ENCODE data around the gene GAREM1.

The GAREM1 gene

GRCh38 chr18:32425466-32425865 is 45.2 kb downstream of the GAREM1 start:
- no peak for DNase-seq (ENCODE audit: low read depth, low spot score)

- no peak for DNase-seq (ENCODE audit: low read depth, low spot score)
Observed at GRCh38 chr18:32424696-32425095, 46.0 kb downstream of the GAREM1 start.

- no peak for DNase-seq (ENCODE audit: low read depth, low spot score)
Observed at GRCh38 chr18:32422978-32423740, 47.5 kb downstream of the GAREM1 start.

GRCh38 chr18:32422201-32422600 is 48.5 kb downstream of the GAREM1 start:
- DNase-seq (ENCODE audit: low read depth, low spot score) = no peak

GRCh38 chr18:32420084-32420750 is 50.5 kb downstream of the GAREM1 start:
- DNase-seq (ENCODE audit: low read depth, low spot score) = no peak

- DNase-seq (ENCODE audit: low read depth, low spot score) = no peak
Observed at GRCh38 chr18:32418148-32418547, 52.5 kb downstream of the GAREM1 start.

- no peak for DNase-seq (ENCODE audit: low read depth, low spot score)
Observed at GRCh38 chr18:32405588-32405987, 65.1 kb downstream of the GAREM1 start.

- DNase-seq (ENCODE audit: low read depth, low spot score) = no peak
Observed at GRCh38 chr18:32401621-32402020, 69.1 kb downstream of the GAREM1 start.

- no peak for DNase-seq (ENCODE audit: low read depth, low spot score)
Observed at GRCh38 chr18:32393407-32393806, 77.3 kb downstream of the GAREM1 start.

GRCh38 chr18:32391126-32391525 is 79.6 kb downstream of the GAREM1 start:
- DNase-seq (ENCODE audit: low read depth, low spot score) = no peak

- no peak for DNase-seq (ENCODE audit: low read depth, low spot score)
Observed at GRCh38 chr18:32389858-32390257, 80.8 kb downstream of the GAREM1 start.

- no peak for DNase-seq (ENCODE audit: low read depth, low spot score)
Observed at GRCh38 chr18:32389191-32389590, 81.5 kb downstream of the GAREM1 start.

GRCh38 chr18:32386471-32386870 is 84.2 kb downstream of the GAREM1 start:
- no peak for DNase-seq (ENCODE audit: low read depth, low spot score)

GRCh38 chr18:32383050-32383819 is 87.4 kb downstream of the GAREM1 start:
- DNase-seq (ENCODE audit: low read depth, low spot score) = peak; percentile 67

- DNase-seq (ENCODE audit: low read depth, low spot score) = no peak
Observed at GRCh38 chr18:32381761-32382160, 88.9 kb downstream of the GAREM1 start.

- DNase-seq (ENCODE audit: low read depth, low spot score) = no peak
Observed at GRCh38 chr18:32380559-32380958, 90.1 kb downstream of the GAREM1 start.

GRCh38 chr18:32379891-32380290 is 90.8 kb downstream of the GAREM1 start:
- no peak for DNase-seq (ENCODE audit: low read depth, low spot score)

- DNase-seq (ENCODE audit: low read depth, low spot score) = no peak
Observed at GRCh38 chr18:32378705-32379104, 92.0 kb downstream of the GAREM1 start.

GRCh38 chr18:32373995-32374394 is 96.7 kb downstream of the GAREM1 start:
- DNase-seq (ENCODE audit: low read depth, low spot score) = no peak

- DNase-seq (ENCODE audit: low read depth, low spot score) = no peak
Observed at GRCh38 chr18:32373505-32373904, 97.2 kb downstream of the GAREM1 start.

- no peak for DNase-seq (ENCODE audit: low read depth, low spot score)
Observed at GRCh38 chr18:32372381-32373061, 98.2 kb downstream of the GAREM1 start.

- no peak for DNase-seq (ENCODE audit: low read depth, low spot score)
Observed at GRCh38 chr18:32372047-32372380, 98.7 kb downstream of the GAREM1 start.
